GM18498 (cell line): ENCODE data around the gene INPP5A.
"Not testable (repeated sequence)": the region's sequence is repeated elsewhere in the genome, so short reads cannot be mapped to it uniquely, and the experiment has no call there.

ENCODE experiments used
- ATAC-seq: cut with Tn5 transposase; IDR thresholded peaks from one replicate; pipeline ENCODE4 v1.9.1; 2021; ENCODE audit warnings: mild to moderate bottlenecking, moderate library complexity; ENCODE audit not compliant: unreplicated experiment

Gene INPP5A

GRCh38 chr10:132668048-132668394 lies 130.4 kb downstream of the INPP5A start:
- no peak for ATAC-seq

DNA sequence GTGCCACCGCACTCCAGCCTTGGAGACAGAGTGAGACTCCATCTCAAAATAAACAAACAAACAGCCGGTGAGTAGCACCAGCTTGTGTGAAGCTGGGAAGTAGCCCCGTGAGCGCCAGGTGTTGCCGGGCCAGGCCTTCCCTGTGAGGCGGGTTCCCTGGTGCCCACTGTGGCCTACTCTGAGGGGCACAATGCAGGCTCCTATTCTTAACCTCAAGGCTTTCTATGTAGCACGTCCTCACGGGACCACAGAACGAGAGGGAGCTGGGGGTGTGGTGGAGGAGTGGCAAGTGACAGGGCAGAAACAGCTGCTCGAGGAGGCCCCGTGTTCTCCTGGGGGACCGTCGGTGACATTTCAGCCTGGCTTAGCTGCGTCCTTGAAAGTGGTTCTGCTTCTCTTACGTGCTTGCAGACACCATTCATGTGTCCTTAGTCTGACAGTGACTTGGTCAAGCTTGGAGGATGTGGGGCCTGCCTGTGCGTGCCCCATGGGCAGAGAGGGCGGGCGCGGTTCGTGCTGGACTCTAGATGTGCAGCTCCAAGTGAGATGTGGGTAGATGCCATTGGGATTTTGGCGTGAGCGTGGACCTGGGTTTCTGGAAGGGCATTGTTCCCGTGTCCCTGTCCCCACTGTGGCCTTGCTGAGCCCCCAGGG lies 131.7 kb downstream of the INPP5A start:
- no peak for ATAC-seq

DNA sequence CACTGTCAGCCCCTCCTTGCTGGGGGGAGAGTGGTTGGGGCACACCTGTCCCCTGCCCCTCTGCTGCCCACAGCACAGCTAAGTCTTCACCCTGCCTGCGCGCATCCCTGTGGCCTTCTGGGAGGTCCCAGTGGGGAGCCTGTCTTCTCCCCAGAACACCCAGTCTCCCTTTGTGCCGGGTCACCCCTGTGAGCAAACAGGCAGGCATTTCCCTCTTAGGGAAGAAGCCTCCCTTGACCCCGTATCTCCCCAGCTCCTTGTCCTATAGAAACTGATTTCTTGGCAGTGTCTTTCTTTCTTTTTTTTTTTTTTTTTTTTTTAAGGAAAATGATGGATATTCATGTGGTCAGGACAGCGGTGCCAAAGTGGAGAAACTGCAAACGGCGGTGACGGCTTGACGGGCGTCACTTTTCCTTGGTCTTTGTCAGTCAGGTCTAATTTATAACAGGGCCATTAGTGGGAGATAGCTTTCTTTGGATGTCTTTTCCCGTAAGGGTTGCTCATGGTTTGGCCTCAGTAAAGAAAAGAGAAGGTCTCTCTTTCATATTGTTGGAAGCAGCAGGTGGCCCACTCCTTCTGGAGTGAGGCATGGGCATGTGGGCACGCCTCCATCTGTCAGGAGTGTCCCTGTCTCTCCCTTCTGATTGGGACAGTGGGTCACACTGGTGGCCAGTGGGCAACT lies 133.1 kb downstream of the INPP5A start:
- no peak for ATAC-seq

GRCh38 chr10:132671228-132672154 lies 133.9 kb downstream of the INPP5A start:
- ATAC-seq: no peak

DNA sequence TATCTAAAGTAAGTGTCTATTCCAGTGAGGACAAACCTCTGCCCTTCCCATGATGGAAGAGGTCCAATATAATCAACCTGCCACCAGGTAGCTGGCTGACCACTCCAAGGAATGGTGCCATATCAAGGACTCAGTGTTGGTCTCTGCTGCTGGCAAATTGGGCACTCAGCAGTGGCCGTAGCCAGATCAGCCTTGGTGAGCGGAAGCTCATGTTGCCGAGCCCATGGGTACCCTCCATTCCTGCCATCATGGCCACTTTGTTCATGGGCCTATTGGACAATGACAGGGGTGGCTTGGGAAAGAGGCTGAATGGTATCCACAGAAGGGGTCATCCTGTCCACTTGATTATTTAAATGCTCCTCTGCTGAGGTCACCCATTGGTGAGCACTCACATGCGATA lies 136.2 kb downstream of the INPP5A start:
- ATAC-seq: not testable (repeated sequence)

DNA sequence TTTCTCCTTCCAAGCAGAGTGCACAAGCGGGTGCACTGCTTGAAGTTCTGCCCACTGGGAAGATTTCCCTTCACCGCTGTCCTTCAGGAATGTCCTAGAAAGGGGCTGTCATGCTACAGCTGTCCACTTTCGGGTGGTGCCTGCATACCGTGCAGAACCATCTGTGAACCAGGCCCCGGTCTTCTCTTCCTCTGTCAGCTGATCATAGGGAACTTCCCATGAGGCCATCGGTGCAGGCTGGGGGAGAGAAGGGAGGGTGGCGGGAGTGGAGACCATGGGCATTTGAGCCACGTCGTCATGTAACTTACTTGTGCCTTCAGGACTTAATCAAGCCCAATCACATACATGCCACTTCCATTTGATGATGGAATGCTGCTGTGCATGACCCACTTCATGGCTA lies 136.7 kb downstream of the INPP5A start:
- ATAC-seq: no peak

DNA sequence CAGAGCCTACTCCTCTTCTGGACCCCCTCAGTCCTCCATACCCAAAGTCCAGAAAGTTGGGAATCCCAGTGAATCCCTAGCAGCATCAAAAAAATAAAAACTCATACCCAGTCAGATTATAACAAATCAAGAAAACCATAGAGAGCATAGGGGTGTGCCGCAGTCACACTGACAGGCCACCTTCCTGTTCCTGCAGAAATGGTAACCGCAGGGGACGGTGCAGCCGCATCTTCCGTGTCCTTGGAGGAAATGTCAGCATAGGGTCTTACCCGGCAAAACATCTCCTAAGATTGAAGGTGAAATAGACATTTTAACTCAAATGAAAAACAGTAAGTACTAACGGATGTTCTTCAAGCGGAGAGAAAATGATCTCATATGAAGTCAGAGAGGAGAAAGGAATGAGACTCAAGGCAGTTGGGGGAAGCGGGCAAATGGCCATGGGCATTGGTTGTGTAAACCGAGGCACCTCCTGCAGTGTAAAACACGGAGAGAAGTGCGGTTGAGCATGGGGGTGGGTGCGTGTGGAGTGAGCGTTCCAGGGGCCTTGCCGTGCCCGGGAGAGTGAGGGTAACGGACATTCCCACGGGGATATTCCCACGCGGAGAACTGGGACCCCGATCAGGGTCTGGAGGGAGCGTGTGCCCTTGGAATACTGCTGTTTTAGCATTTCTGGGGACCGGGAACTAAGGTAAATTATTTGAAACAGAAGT lies 137.6 kb downstream of the INPP5A start:
- ATAC-seq: no peak

GRCh38 chr10:132676193-132676891 lies 138.8 kb downstream of the INPP5A start:
- ATAC-seq: no peak

GRCh38 chr10:132677096-132677472 lies 139.5 kb downstream of the INPP5A start:
- ATAC-seq: no peak

GRCh38 chr10:132677473-132678227 lies 140.1 kb downstream of the INPP5A start:
- no peak for ATAC-seq

DNA sequence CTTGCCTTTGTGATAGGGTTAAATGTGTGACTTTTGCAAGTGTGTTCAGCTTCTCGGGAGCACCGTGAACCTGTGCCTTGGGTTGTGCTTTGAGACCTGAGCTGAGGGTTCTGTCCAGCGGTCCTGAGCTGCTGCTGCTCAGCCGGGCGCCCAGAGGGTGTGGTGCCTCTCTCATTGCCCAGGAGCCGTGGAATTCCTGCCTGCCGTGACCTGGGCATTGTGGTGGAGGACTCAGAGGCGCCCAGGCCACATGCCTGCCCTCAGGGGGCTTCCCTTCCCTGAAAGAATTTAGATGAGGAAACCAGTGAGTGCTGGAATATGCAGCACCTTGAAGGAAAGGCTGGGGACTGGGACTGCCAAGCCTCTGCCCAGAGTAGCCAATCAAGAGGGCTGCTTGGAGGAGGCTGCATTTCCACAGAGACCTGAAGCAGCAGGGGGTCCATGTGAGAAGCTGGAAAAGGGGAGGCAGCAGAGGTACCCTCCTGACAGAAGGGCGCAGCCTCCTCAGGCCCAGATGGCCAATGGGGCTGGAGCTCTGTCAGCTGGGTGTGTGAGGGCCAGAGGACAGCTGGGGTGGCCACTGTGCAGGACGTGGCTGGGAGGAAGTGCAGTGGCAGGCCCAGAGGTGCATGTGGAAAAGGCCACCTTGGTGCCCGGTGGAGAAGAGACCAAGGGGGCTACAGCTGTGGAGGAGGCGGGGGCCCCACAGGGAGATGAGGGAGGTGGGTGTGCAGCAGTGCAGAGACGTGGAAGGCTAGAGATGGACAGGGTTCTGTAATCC lies 141.0 kb downstream of the INPP5A start:
- no peak for ATAC-seq

DNA sequence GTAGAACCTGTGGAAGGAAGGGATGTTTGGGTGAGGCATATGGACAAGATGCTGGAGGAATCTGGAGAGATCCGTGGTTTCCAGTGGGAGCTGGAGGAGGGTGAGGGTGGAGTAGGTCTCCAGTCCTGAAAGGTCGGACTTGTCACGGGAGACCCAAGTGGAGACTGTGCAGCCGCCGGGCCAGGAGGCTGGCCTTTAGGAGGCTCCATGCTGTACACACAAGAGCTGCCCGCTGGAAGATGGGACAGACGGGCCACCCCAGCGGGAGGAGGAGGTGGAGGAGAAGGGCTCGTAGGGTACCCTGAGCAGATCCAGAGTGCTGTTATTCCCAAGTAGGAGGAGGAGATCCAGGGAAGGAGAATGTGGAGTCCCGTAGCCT lies 141.6 kb downstream of the INPP5A start:
- no peak for ATAC-seq

DNA sequence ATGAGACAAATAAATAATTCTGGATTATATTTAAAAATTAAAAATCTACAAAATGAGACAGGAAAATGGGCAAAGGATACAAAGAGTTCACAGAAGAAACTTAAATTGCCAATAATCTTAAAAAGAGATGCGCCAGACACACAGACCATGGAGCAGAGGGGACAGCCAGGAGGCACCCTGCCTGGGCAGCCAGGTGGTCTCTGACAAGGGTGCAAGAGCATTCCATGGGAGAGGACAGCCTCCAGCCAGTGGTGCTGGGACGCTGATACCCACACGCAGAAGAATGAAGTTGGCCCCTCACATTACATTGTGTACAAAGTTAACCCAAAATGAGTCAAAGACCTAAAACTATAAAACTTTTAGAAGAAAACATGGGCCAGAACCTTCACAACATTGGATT lies 142.1 kb downstream of the INPP5A start:
- no peak for ATAC-seq

DNA sequence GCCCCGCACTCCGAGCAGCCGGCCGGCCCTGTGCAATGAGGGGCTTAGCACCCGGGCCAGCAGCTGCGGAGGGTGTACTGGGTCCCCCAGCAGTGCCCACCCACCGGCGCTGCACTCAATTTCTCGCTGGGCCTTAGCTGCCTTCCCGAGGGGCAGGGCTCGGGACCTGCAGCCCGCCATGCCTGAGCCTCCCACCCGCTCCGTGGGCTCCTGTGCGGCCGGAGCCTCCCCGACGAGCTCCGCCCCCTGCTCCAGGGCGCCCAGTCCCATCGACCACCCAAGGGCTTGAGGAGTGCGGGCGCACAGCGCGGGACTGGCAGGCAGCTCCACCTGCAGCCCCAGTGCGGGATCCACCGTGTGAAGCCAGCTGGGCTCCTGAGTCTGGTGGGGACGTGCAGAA lies 143.2 kb downstream of the INPP5A start:
- ATAC-seq: not testable (repeated sequence)

- no peak for ATAC-seq
These were observed 144.5 kb downstream of the INPP5A start for GRCh38 chr10:132681858-132682755.

DNA sequence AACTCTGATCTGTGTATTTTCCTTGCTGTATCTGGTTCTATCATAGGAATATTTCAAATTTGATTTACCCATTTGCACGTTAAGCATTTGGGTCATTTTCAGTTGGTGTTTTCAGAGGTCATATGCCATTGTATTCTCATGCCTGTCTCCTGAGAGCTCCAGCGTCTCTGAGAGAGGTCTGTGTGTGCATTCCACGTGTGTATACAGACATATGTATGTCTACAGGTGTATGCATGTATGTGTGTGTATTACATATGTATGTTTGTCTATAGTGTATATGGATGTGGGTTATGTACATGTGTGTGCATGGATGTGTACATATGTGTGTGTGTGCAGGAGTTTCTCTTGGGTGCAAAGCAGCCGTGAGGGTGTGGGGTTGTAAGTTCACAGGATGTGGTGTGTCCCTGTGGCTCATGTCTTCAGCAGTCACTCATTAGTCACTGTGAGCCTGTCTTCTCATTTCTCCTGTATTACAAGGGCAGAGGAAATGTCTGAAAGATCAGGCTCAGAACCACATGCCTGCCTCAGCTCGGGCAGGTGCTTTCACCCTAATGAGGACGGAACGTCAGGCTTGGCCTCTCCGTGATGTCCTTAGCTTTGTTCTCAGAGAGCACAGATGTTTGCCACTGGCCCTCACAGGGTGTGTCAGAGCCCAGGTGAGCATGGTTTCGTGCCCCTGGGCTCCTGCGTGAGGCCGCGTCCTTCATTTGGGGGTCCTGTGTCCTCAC lies 146.7 kb downstream of the INPP5A start:
- peak; percentile 74 for ATAC-seq

DNA sequence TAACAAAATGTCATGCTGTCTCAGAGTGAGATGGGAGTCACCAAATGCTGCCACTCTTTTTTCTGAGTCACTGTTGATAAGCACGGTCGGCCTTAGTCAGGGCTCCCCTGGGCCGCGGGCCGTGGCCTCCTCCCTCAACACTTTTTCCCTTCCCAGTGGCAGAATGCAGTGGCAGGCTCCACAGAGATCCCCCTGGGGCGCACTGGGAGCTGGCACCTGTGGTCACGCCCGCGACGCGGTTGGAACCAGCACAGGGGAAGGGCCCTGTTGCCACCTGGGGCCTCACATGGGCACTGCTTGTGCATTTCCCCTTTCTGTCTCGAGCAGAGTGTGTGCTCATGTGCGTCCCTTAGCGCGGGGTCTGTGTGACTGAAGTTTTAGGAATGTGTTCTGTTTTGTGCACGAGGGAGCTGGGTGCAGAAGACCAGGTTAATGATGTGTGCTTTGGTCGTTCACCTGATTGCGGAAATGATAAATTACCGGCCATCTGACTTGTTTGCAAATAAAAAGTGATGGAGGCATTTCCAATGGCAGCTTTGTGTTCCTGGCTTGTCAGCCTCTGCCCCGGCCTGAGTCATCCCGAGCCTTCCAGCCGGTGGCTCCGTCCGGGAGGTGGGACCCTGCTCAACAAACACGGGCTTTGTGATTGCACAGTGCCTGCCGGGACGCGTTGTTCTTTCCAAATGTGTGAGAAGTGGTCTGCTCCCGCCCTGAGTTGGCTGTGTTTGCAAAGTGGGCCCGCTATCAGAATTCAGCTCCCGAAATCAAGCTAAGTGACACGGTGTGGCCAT lies 147.7 kb downstream of the INPP5A start:
- no peak for ATAC-seq
